ES-I3 (cell line): ENCODE data around the gene LRRC17.
"Not testable (repeated sequence)": the region's sequence is repeated elsewhere in the genome, so short reads cannot be mapped to it uniquely, and the experiment has no call there.

Source experiments
- H3K36me3 ChIP-seq: 2 replicates; pipeline ENCODE4 v1.6.1; 2013; ENCODE audit warnings: mild to moderate bottlenecking, low read length, control low read depth, moderate library complexity; ENCODE audit not compliant: insufficient read depth
- H3K4me1 ChIP-seq: 2 replicates; pipeline ENCODE4 v1.6.1; 2013; ENCODE audit warnings: mild to moderate bottlenecking, control low read depth, low read length; ENCODE audit not compliant: insufficient read depth
- H3K9ac ChIP-seq: 2 replicates; pipeline ENCODE4 v1.6.1; 2013; ENCODE audit warnings: low read depth, mild to moderate bottlenecking, low read length, moderate library complexity
- H3K9me3 ChIP-seq: 2 replicates; pipeline ENCODE4 v1.6.1; 2013; ENCODE audit warnings: mild to moderate bottlenecking, low read length, moderate library complexity; ENCODE audit not compliant: control insufficient read depth, insufficient read depth

The LRRC17 gene

DNA sequence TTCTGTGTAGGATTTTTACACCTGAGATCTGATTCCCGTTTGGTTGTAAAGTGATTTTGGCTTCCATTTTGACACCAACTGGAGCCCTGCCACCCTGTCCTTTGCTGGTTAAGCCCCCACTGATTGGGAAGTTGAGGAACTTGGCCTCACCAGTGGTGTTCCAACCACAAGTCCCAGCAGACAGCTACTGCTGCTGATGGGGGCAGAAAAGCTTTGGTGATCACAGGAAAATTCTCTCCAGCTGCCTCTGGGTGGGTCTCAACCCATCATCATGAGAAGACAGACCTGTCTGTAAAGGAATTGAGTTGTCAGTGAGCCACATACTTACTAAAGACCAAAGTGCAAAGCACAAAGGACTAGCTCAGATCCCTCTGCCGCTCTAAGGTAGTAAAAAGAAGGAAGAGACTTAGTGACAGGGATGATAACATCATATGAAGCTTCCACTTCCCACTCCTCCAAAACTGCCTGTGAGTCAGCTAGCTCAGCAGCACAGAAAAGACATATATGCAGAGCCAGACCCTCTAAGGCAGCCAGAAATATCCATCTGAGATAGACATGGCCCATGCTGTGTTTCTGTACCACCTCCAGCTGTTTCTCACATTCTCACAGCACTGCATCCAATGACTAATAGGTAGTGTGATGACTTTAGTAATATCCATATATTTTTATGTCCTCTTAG is 22.4 kb upstream of the LRRC17 start:
- Histone ChIP-seq H3K4me1 (no peaks in the 10 kb centered on the region), H3K9ac (no peak overlapping the region), H3K9me3 (no peaks in the 10 kb centered on the region), H3K36me3 (no peaks in the 10 kb centered on the region)

DNA sequence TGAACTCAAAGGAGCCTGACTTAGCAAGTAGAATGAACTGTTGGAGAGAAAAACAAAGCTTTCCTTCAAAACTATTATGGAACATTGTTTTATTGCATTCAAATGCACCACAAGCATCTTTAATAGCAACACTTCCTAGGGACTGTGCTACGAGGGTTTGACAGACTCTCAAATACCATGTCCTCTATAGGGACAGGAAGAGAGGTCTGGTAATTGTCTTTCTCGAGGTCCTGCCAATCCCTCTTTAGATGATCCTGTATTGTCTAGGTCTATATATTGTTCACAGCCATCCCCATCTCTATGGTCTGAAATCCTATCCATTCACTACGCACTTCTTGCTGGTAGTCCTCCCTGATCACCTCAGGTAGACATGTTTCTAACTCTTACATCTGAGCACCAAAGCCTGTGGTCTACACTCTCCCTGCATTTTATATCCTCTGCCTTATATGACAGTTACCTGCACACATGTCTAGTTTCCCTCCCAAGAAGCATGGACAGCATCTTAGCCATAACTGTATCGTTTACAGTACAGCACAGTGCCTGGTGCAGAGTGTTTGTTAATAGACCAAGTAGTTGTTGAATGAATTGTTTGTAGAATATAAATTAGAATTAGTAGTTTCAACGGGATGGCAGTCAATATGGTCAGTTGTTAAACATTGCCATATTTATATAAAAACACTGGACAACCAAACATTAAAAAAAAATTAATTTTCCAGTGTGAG is 21.7 kb upstream of the LRRC17 start:
- H3K4me1 ChIP-seq = no peaks in the 10 kb centered on the region
- H3K9me3 ChIP-seq = no peaks in the 10 kb centered on the region
- H3K36me3 ChIP-seq = no peaks in the 10 kb centered on the region
- H3K9ac ChIP-seq = no peak overlapping the region

DNA sequence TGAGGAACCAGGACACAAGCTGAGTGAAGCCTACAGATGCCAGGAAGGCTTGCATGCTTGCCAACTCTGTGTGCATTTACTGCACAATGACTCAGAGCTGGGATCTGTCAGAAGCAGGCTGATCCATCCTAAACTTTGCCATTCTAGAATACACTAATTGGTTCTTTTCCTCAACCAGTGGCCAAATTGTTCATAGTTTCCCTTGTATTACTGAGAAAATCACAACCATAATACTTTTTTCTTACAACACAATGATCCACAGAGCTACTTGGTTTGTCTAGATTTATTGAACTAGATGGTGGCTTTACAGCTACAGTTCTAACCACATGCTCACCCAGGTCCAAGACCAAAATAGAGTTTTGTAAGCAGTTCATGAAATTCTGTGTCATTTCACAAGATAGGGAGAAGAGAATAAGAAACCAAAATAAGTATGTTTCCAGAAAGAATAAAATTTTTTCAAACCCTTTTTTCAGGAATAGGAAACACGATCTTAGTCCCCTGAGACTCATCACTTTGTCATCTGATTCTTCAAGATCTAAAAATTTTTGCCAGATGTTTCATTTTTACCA is 21.0 kb upstream of the LRRC17 start:
- no peak overlapping the region for H3K9ac ChIP-seq
- no peaks in the 10 kb centered on the region for H3K9me3 ChIP-seq
- H3K36me3 ChIP-seq = no peaks in the 10 kb centered on the region
- H3K4me1 ChIP-seq = no peaks in the 10 kb centered on the region

DNA sequence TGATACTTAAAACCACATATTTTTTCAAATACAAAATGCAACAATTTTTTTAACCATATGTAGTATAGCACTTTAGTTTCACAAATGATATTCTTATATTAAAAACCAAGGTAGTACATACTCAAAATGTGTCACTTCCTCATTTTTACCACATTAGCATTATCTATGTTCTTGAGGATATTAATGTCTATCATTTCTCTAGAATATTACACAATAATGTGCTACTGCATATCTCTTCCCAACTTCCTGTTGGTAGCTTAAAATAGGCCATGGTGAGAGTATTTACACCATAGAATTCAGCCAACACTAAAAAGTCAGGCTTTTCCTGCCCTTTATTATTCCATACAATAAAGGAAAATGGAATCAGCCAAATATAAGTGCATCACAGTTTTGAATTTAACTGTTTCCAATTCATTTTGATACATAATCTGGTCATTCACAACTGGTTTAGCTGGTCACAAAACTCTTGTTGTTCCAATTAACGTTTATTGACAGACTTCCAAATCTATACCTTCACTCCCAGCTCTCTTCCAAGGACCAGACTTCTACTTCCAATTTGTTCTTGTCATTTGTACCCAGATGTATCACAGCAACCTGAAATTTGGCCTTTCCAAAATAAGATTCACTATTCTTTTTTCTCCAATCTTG is 20.0 kb upstream of the LRRC17 start:
- Histone ChIP-seq H3K9me3 (no peaks in the 10 kb centered on the region), H3K4me1 (no peaks in the 10 kb centered on the region), H3K9ac (no peak overlapping the region), H3K36me3 (no peaks in the 10 kb centered on the region)

DNA sequence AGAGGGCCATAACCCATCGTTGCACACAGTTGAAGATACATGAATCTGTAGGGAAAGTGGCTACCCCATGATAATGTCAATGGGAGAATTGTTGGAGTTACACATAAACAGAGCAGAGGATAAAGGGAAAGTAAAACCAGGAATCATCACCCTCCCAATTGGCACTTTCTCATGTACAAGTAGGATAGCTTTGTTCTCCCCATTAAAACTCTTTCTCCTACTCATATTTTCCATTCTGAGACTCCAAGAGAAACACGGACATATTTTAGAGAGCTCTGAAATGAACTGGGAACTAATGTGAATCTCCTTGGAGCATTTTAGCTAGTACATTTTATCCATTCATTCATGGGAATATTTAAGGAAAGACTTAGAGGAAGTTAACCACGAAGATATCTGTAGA is 17.2 kb upstream of the LRRC17 start:
- Histone ChIP-seq H3K9ac (no peak overlapping the region), H3K4me1 (no peaks in the 10 kb centered on the region), H3K36me3 (no peaks in the 10 kb centered on the region), H3K9me3 (no peaks in the 10 kb centered on the region)

- H3K9me3 ChIP-seq = no peaks in the 10 kb centered on the region
- H3K36me3 ChIP-seq = no peaks in the 10 kb centered on the region
- no peaks in the 10 kb centered on the region for H3K4me1 ChIP-seq
- no peak overlapping the region for H3K9ac ChIP-seq
Measured at GRCh38 chr7:102896585-102896984, 16.2 kb upstream of the LRRC17 start.

DNA sequence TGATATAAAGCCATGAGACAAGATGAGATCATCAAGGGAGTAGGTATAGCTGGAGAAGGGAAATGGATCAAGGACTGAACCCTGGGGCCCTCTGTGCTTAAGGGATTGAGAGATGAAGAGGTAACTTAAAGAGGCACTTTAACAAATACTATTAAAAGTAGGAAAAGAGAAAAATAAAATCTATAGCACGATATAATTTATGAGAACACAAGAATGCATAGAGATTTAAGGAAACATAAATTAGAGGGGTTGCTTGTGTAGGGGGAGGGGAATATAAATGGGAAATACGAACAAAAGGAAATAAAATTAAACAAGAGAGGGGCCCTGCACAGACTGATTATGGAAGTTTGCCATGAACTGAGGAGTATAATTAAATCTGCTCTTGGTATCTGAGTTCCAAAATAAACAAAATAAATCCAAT is 15.6 kb upstream of the LRRC17 start:
- H3K4me1 ChIP-seq = no peaks in the 10 kb centered on the region

GRCh38 chr7:102897856-102898531 is 14.8 kb upstream of the LRRC17 start:
- Histone ChIP-seq H3K4me1 (no peaks in the 10 kb centered on the region), H3K9me3 (no peaks in the 10 kb centered on the region), H3K36me3 (no peaks in the 10 kb centered on the region), H3K9ac (no peak overlapping the region)

More for the DNA sequence above, 15.6 kb upstream of the LRRC17 start:
- Histone ChIP-seq H3K9ac (no peak overlapping the region), H3K9me3 (no peaks in the 10 kb centered on the region), H3K36me3 (no peaks in the 10 kb centered on the region)

DNA sequence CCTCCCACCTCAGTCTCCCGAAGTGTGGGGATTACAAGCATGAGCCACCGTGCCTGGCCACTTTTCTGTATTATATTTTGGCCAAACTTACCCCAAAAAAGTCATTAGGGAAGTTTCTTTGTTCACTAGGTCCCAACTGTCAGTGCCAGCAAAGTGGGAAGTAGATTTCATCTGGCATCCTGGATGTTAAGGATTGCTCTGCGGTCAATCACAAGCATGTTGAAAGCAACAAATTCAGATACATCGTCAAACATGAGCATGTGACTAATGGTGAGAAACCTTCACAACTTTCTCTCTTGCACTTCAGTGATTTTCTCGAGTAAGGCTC is 14.3 kb upstream of the LRRC17 start:
- Histone ChIP-seq H3K9ac (no peak overlapping the region), H3K4me1 (no peaks in the 10 kb centered on the region), H3K36me3 (no peaks in the 10 kb centered on the region), H3K9me3 (0 out of 2 replicates have a peak, but pooled peaks cover 3% of the 10 kb centered on the region)

- not testable (repeated sequence) for H3K36me3 ChIP-seq, H3K9me3 ChIP-seq, H3K4me1 ChIP-seq, H3K9ac ChIP-seq
Measured at GRCh38 chr7:102902052-102902451, 10.7 kb upstream of the LRRC17 start.

- not testable (repeated sequence) for H3K4me1 ChIP-seq, H3K9me3 ChIP-seq, H3K9ac ChIP-seq, H3K36me3 ChIP-seq
Measured at GRCh38 chr7:102903576-102903975, 9.2 kb upstream of the LRRC17 start.

DNA sequence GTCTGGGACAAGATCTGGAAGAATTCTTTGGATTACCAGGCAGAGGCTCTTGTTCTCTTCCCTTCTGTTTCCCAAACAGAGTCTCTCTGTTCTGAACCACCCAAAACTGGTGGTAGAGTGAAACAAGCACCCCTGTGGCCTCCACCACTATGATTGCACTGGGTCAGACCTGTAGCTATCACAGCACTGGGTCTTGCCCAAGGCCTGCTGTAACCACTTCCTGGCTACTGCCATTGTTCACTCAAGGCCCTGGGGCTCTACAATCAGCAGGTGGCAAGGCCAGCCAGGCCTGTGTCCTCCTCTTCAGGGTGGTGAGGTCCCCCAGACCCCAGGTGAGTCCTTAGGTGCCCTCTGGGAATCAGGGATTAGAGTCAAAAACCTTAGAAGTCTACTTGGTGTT is 4.1 kb upstream of the LRRC17 start:
- Histone ChIP-seq H3K4me1 (peaks cover 5% of the 10 kb centered on the region; the same call in 1 of the 2 replicates), H3K9ac (no peak overlapping the region), H3K9me3 (no peaks in the 10 kb centered on the region), H3K36me3 (no peaks in the 10 kb centered on the region)

DNA sequence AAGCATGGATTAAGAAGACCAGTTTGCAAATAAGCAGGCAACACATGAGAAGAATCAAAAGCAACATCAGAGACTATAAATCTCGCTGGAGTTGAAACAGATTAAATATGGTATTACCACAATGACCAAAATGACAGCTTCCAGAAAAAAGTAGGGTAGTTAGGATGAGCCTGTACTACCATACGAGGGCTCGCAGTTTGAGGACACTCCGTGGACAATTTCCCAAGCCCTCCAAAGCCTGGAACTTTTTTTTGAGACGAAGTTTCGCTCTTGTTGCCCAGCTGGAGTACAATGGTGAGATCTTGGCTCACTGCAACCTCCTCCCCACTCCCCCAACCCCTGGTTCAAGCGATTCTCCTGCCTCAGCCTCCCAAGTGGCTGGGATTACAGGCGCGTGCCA is 1.0 kb downstream of the LRRC17 start:
- H3K4me1 ChIP-seq = peaks cover 12% of the 10 kb centered on the region
- no peaks in the 10 kb centered on the region for H3K9me3 ChIP-seq
- H3K36me3 ChIP-seq = no peaks in the 10 kb centered on the region
- H3K9ac ChIP-seq = no peak overlapping the region

- Histone ChIP-seq H3K9ac (no peak overlapping the region), H3K36me3 (no peaks in the 10 kb centered on the region), H3K9me3 (no peaks in the 10 kb centered on the region), H3K4me1 (peaks cover 12% of the 10 kb centered on the region)
Measured at GRCh38 chr7:102914585-102914984, 1.8 kb downstream of the LRRC17 start.
